Mesendoderm (in vitro differentiated cells): ENCODE results near the gene CLDN3.
"Not testable (repeated sequence)": the region's sequence is repeated elsewhere in the genome, so short reads cannot be mapped to it uniquely, and the experiment has no call there.

ENCODE experiments used
- DNase-seq: peaks from one replicate; pipeline ENCODE4 v3.0.0; 2013
- H2AK5ac ChIP-seq: 2 replicates; pipeline ENCODE4 v1.6.1; 2013; ENCODE audit warnings: low read length, inconsistent platforms
- H2BK120ac ChIP-seq: 2 replicates; pipeline ENCODE4 v1.6.1; 2013; ENCODE audit warnings: low read depth, mild to moderate bottlenecking, low read length, moderate library complexity, mixed read lengths
- H2BK15ac ChIP-seq: replicated peaks from 2 replicates; pipeline ENCODE4 v1.6.1; 2013; ENCODE audit warnings: low read depth, mild to moderate bottlenecking, moderate library complexity
- H2BK5ac ChIP-seq: 2 replicates; pipeline ENCODE4 v1.6.1; 2013; ENCODE audit warnings: low read length, inconsistent platforms
- H3K18ac ChIP-seq: 2 replicates; pipeline ENCODE4 v1.6.1; 2013; ENCODE audit warnings: mild to moderate bottlenecking, low read length, mixed read lengths
- H3K23ac ChIP-seq: one replicate; pipeline ENCODE4 v1.6.1; 2013; ENCODE audit warnings: low read length
- H3K27ac ChIP-seq: 2 replicates; pipeline ENCODE4 v1.5.1; 2013; ENCODE audit warnings: low read depth, mild to moderate bottlenecking, inconsistent platforms, low read length, moderate library complexity
- H3K27me3 ChIP-seq: 2 replicates; pipeline ENCODE4 v1.6.1; 2013; ENCODE audit warnings: low read length, control low read depth, mild to moderate bottlenecking, inconsistent platforms; ENCODE audit not compliant: insufficient read depth, poor library complexity
- H3K36me3 ChIP-seq: 2 replicates; pipeline ENCODE4 v1.6.1; 2013; ENCODE audit warnings: low read length, inconsistent platforms; ENCODE audit not compliant: control insufficient read depth, insufficient read depth
- H3K4ac ChIP-seq: one replicate; pipeline ENCODE4 v1.6.1; 2013; ENCODE audit warnings: low read depth, mild to moderate bottlenecking, low read length, moderate library complexity
- H3K4me1 ChIP-seq: 2 replicates; pipeline ENCODE4 v1.6.1; 2013; ENCODE audit warnings: low read depth, low read length, inconsistent platforms; ENCODE audit not compliant: control insufficient read depth
- H3K4me2 ChIP-seq: 2 replicates; pipeline ENCODE4 v1.6.1; 2013; ENCODE audit warnings: low read length
- H3K4me3 ChIP-seq: 2 replicates; pipeline ENCODE4 v1.5.1; 2013; ENCODE audit warnings: mild to moderate bottlenecking, low read length
- H3K56ac ChIP-seq: one replicate; pipeline ENCODE4 v1.6.1; 2013; ENCODE audit warnings: low read length
- H3K79me1 ChIP-seq: 2 replicates; pipeline ENCODE4 v1.6.1; 2013; ENCODE audit warnings: low read length, inconsistent platforms
- H3K79me2 ChIP-seq: 2 replicates; pipeline ENCODE4 v1.6.1; 2013; ENCODE audit warnings: mild to moderate bottlenecking, low read length; ENCODE audit not compliant: control insufficient read depth, insufficient read depth
- H3K9ac ChIP-seq: 2 replicates; pipeline ENCODE4 v1.6.1; 2013; ENCODE audit warnings: low read length, inconsistent platforms
- H4K5ac ChIP-seq: one replicate; pipeline ENCODE4 v1.6.1; 2013; ENCODE audit warnings: low read length
- H4K8ac ChIP-seq: one replicate; pipeline ENCODE4 v1.6.1; 2013; ENCODE audit warnings: low read depth, mild to moderate bottlenecking, control low read depth, low read length, moderate library complexity
- WGBS: extraction: QIAGEN DNeasy Blood & Tissue Kit; methylation state at CpG from one replicate; pipeline ENCODE4 v1.1.7; 2013; ENCODE audit warnings: low lambda C conversion rate, missing lambda C conversion rate; ENCODE audit not compliant: insufficient coverage; ENCODE audit errors: extremely low coverage; 5-methylcytosine and 5-hydroxymethylcytosine counted together

The CLDN3 gene

GRCh38 chr7:73796656-73797055, 26.6 kb upstream of the CLDN3 start:
- not testable (repeated sequence) for DNase-seq, H3K4me1 ChIP-seq
- no CpG with 5 or more reads among the region's 6 CpGs for WGBS

GRCh38 chr7:73795188-73795587, 25.1 kb upstream of the CLDN3 start:
- H3K27me3 ChIP-seq, H3K4ac ChIP-seq, H4K5ac ChIP-seq: not testable (repeated sequence)

More at GRCh38 chr7:73796656-73797055, 26.6 kb upstream of the CLDN3 start:
- not testable (repeated sequence) for H2BK120ac ChIP-seq, H3K4ac ChIP-seq, H3K27ac ChIP-seq, H3K27me3 ChIP-seq, H2AK5ac ChIP-seq, H3K4me3 ChIP-seq, H3K56ac ChIP-seq, H2BK15ac ChIP-seq, H3K18ac ChIP-seq, H4K8ac ChIP-seq, H4K5ac ChIP-seq, H3K79me1 ChIP-seq, H3K23ac ChIP-seq, H3K36me3 ChIP-seq, H3K9ac ChIP-seq, H3K79me2 ChIP-seq, H3K4me2 ChIP-seq, H2BK5ac ChIP-seq

GRCh38 chr7:73791170-73791690, 21.2 kb upstream of the CLDN3 start:
- H3K9ac ChIP-seq, H3K4me3 ChIP-seq, H3K56ac ChIP-seq, H3K18ac ChIP-seq, H3K79me2 ChIP-seq, DNase-seq, H2BK15ac ChIP-seq, H2AK5ac ChIP-seq, H3K27me3 ChIP-seq, H4K8ac ChIP-seq, H3K27ac ChIP-seq, H4K5ac ChIP-seq, H3K4me2 ChIP-seq, H3K36me3 ChIP-seq, H3K4ac ChIP-seq, H2BK5ac ChIP-seq, H3K4me1 ChIP-seq, H2BK120ac ChIP-seq, H3K79me1 ChIP-seq, H3K23ac ChIP-seq: not testable (repeated sequence)
- WGBS = no CpG with 5 or more reads among the region's 7 CpGs

More at GRCh38 chr7:73795188-73795587, 25.1 kb upstream of the CLDN3 start:
- H4K8ac ChIP-seq, H3K79me2 ChIP-seq, H3K4me1 ChIP-seq, H3K79me1 ChIP-seq, H3K56ac ChIP-seq, H2BK15ac ChIP-seq, H3K18ac ChIP-seq, H2BK5ac ChIP-seq, H3K9ac ChIP-seq, H2AK5ac ChIP-seq, H3K4me3 ChIP-seq, H3K36me3 ChIP-seq, H3K23ac ChIP-seq, DNase-seq, H3K27ac ChIP-seq, H2BK120ac ChIP-seq, H3K4me2 ChIP-seq: not testable (repeated sequence)

- Histone ChIP-seq H2BK15ac (no peak overlapping the region), H3K36me3 (no peaks in the 10 kb centered on the region), H3K18ac (no peak overlapping the region), H2AK5ac (no peak overlapping the region), H3K79me1 (no peaks in the 10 kb centered on the region), H4K8ac (no peak overlapping the region), H3K27ac (no peak overlapping the region), H3K56ac (no peak overlapping the region), H2BK5ac (no peak overlapping the region), H3K4me1 (no peaks in the 10 kb centered on the region), H3K23ac (no peak overlapping the region), H3K9ac (no peak overlapping the region), H2BK120ac (no peak overlapping the region), H3K27me3 (no peaks in the 10 kb centered on the region), H3K4me3 (no peak overlapping the region), H3K4me2 (no peak overlapping the region), H3K79me2 (no peaks in the 10 kb centered on the region), H3K4ac (no peak overlapping the region), H4K5ac (no peak overlapping the region)
- WGBS = no CpG with 5 or more reads among the region's 4 CpGs
- DNase-seq = no peak
Measured at GRCh38 chr7:73789051-73789450, 19.0 kb upstream of the CLDN3 start.

GRCh38 chr7:73787786-73788048, 17.6 kb upstream of the CLDN3 start:
- not testable (repeated sequence) for H3K36me3 ChIP-seq, H3K9ac ChIP-seq, H3K79me2 ChIP-seq, H2BK5ac ChIP-seq, H3K4me1 ChIP-seq, H4K5ac ChIP-seq, H2AK5ac ChIP-seq, H2BK120ac ChIP-seq, H3K27me3 ChIP-seq, H3K18ac ChIP-seq, H3K4ac ChIP-seq, H3K79me1 ChIP-seq, H3K4me2 ChIP-seq, DNase-seq, H4K8ac ChIP-seq, H2BK15ac ChIP-seq, H3K23ac ChIP-seq, H3K27ac ChIP-seq, H3K4me3 ChIP-seq, H3K56ac ChIP-seq
- no CpG with 5 or more reads among the region's 1 CpG for WGBS

- Histone ChIP-seq H3K4me3 (no peak overlapping the region), H3K4me2 (no peak overlapping the region), H3K56ac (no peak overlapping the region), H2BK5ac (no peak overlapping the region), H3K9ac (no peak overlapping the region), H4K8ac (no peak overlapping the region), H4K5ac (no peak overlapping the region), H3K4ac (no peak overlapping the region), H3K27me3 (no peaks in the 10 kb centered on the region), H2BK120ac (no peak overlapping the region), H2BK15ac (no peak overlapping the region), H3K4me1 (no peaks in the 10 kb centered on the region), H3K27ac (no peak overlapping the region), H2AK5ac (no peak overlapping the region), H3K36me3 (no peaks in the 10 kb centered on the region), H3K23ac (no peak overlapping the region), H3K18ac (no peak overlapping the region), H3K79me2 (no peaks in the 10 kb centered on the region), H3K79me1 (no peaks in the 10 kb centered on the region)
- no CpG with 5 or more reads among the region's 1 CpG for WGBS
- DNase-seq = no peak
Measured at GRCh38 chr7:73786588-73786987, 16.5 kb upstream of the CLDN3 start.
